Lung (tissue), 12 donors: ENCODE data around the gene ADCY1. TPM values are rescaled to one million over a fixed set of nuclear protein-coding genes. Genes with fewer than 3 reads are reported as not detected.

Experiments used
- ATAC-seq: fragments of 200-7000 bp; cut with Tn5 transposase; one replicate; pipeline ENCODE4 v1.9.1; 2020; ENCODE audit warnings: moderate number of reproducible peaks; ENCODE audit not compliant: insufficient read depth, low FRiP score
- DNase-seq, 3 donors: peaks; one replicate each; pipeline ENCODE4 v3.0.0-alpha.2; 2013 to 2017
- H3K27ac ChIP-seq, 2 donors: one replicate each; pipeline ENCODE4 v1.5.1; 2013; ENCODE audit warnings: mild to moderate bottlenecking in 2 of 2, moderate library complexity in 2 of 2, control low read depth in 1 of 2, inconsistent platforms in 1 of 2, low read depth in 1 of 2, low read length in 1 of 2
- H3K27me3 ChIP-seq, 3 donors: one replicate each; pipeline ENCODE4 v1.5.1; 2013; ENCODE audit warnings: low read length in 2 of 3; ENCODE audit not compliant: control insufficient read depth in 3 of 3, insufficient read depth in 3 of 3
- H3K36me3 ChIP-seq, 4 donors: one replicate each; pipeline ENCODE4 v1.5.1; 2013; ENCODE audit warnings: low read length in 4 of 4, mild to moderate bottlenecking in 1 of 4, moderate library complexity in 1 of 4; ENCODE audit not compliant: control insufficient read depth in 4 of 4, insufficient read depth in 4 of 4
- H3K4me1 ChIP-seq, 5 donors: one replicate each; pipeline ENCODE4 v1.5.1; 2013; ENCODE audit warnings: low read length in 5 of 5, mild to moderate bottlenecking in 2 of 5, moderate library complexity in 1 of 5; ENCODE audit not compliant: control insufficient read depth in 5 of 5, insufficient read depth in 5 of 5
- H3K4me3 ChIP-seq: one replicate; pipeline ENCODE4 v1.5.1; 2013; ENCODE audit warnings: mild to moderate bottlenecking, control low read depth, moderate library complexity
- H3K9ac ChIP-seq, 2 donors: one replicate each; pipeline ENCODE4 v1.5.1; 2013; ENCODE audit warnings: low read length in 2 of 2, control low read depth in 1 of 2; ENCODE audit not compliant: insufficient read depth in 1 of 2
- H3K9me3 ChIP-seq, 4 donors: one replicate each; pipeline ENCODE4 v1.5.1; 2013; ENCODE audit warnings: low read length in 3 of 4, mild to moderate bottlenecking in 1 of 4, moderate library complexity in 1 of 4; ENCODE audit not compliant: control insufficient read depth in 4 of 4, insufficient read depth in 3 of 4
- CTCF ChIP-seq: IDR thresholded peaks from 2 replicates; pipeline ENCODE4 v1.5.1; 2012; ENCODE audit warnings: mild to moderate bottlenecking; ENCODE audit errors: control extremely low read depth, extremely low read depth
- WGBS, 2 donors: extraction: QIAGEN DNeasy Blood & Tissue Kit; methylation state at CpG; one replicate each; pipeline ENCODE4 v1.1.7; 2013; 5-methylcytosine and 5-hydroxymethylcytosine counted together
- polyA plus RNA-seq, 2 donors: library from polyadenylated mRNA; stranded (reverse); fragments of 200-250 nt; gene quantifications; one replicate each; pipeline ENCODE4 v1.2.1, GENCODE V29; 2013
- total RNA-seq, 2 donors: library from RNA; depleted of rRNA in 1 of 2; stranded (reverse); fragments of >200 nt in 1 of 2; gene quantifications; one replicate each; pipeline ENCODE4 v1.2.1, GENCODE V29; 2014 to 2021
- donor health status: control.
- donor health status: control.
- donor health status: Bipolar disorder and iron deficiency.
- donor health status: healthy.
- donor health status: DM: yes; HTN: yes; CAD: no.

ADCY1 gene
- total and polyA plus RNA-seq, 4 donors: 0.14 to 1.8 (median 0.28) TPM

GRCh38 chr7:45591101-45591906 lies 17.1 kb downstream of the ADCY1 start:
- Histone ChIP-seq H3K27ac (no peak overlapping the region), H3K36me3 (no peaks in the 10 kb centered on the region), H3K9me3 (no peaks in the 10 kb centered on the region), H3K27me3 (no peaks in the 10 kb centered on the region), H3K4me1 (peaks cover 0 to 14% (median 5%) of the 10 kb centered on the region in 5 donors), H3K4me3 (no peak overlapping the region), H3K9ac (no peak overlapping the region)
- no peak for DNase-seq
- TF ChIP-seq CTCF: no peak
- WGBS, 2 donors: 87 to 89% methylated on average over 11 of the region's 11 CpGs
- no peak for ATAC-seq

GRCh38 chr7:45592230-45592991 lies 18.2 kb downstream of the ADCY1 start:
- 93 to 97% methylated on average over 24 of the region's 24 CpGs for whole genome bisulfite sequencing, 2 donors

GRCh38 chr7:45593121-45593541 lies 19.0 kb downstream of the ADCY1 start:
- Histone ChIP-seq H3K27me3 (no peaks in the 10 kb centered on the region), H3K4me3 (no peak overlapping the region), H3K27ac (no peak overlapping the region), H3K4me1 (peaks cover 0 to 14% (median 5%) of the 10 kb centered on the region in 5 donors), H3K36me3 (no peaks in the 10 kb centered on the region), H3K9ac (no peak overlapping the region), H3K9me3 (no peaks in the 10 kb centered on the region)
- DNase-seq: no peak
- WGBS, 2 donors: 95 to 96% methylated on average over 12 of the region's 12 CpGs
- TF ChIP-seq CTCF: no peak
- no peak for ATAC-seq

More at GRCh38 chr7:45592230-45592991, 18.2 kb downstream of the ADCY1 start:
- no peak for ATAC-seq
- Histone ChIP-seq H3K27me3 (no peaks in the 10 kb centered on the region), H3K4me3 (no peak overlapping the region), H3K9ac (no peak overlapping the region), H3K27ac (no peak overlapping the region), H3K36me3 (no peaks in the 10 kb centered on the region), H3K4me1 (peaks cover 0 to 14% (median 5%) of the 10 kb centered on the region in 5 donors), H3K9me3 (no peaks in the 10 kb centered on the region)
- no peak for DNase-seq
- no peak for TF ChIP-seq CTCF
